NOMO-1 treated with DMSO at 0.1 percent for 48 hours (cell line): ENCODE results near the gene ANKLE2.
"Not testable (repeated sequence)": the region's sequence is repeated elsewhere in the genome, so short reads cannot be mapped to it uniquely, and the experiment has no call there.

ENCODE experiments used
- DNase-seq: peaks from one replicate; lab custom pipeline; 2025; ENCODE audit not compliant: unreplicated experiment; lab: John Stamatoyannopoulos, UW

Gene ANKLE2

DNA sequence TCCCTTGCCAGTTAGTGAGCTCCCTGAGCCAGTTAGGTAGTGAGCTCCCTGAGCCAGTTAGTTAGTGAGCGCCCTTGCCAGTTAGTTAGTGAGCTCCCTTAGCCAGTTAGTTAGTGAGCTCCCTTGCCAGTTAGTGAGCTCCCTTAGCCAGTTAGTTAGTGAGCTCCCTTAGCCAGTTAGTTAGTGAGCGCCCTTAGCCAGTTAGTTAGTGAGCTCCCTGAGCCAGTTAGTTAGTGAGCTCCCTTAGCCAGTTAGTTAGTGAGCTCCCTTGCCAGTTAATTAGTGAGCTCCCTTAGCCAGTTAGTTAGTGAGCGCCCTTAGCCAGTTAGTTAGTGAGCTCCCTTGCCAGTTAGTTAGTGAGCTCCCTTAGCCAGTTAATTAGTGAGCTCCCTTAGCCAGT is 69.6 kb downstream of the ANKLE2 start:
- DNase-seq, result not testable (repeated sequence)

DNA sequence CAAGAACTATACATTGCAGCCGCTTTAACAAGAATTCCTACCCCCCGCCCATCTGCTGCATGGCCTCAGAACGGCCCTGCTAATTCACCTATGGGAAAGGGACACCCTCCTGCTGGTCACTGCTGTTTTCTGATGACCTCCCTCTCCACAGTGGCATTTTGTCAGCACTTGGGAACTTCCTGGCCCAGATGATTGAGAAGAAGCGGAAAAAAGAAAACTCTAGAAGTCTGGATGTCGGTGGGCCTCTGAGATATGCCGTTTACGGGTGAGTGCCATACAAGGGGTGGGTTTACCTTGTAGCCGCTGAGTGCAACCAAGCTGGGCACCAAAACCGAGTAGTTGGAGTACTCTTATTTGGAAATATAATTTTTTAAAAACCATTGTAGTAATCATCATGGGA is 71.5 kb downstream of the ANKLE2 start:
- no peak for DNase-seq

DNA sequence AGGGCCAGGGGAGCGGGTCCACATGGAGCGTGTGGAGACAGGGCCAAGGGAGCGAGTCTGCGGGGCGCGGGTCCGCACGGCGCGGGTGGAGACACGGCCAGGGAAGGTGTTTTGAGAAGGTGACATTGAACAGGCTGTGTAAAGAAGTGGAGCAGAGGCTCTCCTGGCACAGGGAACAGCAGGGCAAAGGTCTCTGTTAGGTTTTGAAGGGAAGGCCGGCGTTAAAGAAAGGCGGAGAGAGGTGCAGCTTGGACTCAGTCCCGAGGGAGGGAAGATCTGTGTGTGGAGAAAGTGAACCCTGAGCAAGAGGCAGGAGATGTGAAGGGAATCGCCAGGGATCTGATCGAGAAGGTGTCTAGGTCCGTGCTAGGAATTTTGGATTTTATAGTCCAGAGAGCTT is 72.4 kb downstream of the ANKLE2 start:
- DNase-seq, result no peak

DNA sequence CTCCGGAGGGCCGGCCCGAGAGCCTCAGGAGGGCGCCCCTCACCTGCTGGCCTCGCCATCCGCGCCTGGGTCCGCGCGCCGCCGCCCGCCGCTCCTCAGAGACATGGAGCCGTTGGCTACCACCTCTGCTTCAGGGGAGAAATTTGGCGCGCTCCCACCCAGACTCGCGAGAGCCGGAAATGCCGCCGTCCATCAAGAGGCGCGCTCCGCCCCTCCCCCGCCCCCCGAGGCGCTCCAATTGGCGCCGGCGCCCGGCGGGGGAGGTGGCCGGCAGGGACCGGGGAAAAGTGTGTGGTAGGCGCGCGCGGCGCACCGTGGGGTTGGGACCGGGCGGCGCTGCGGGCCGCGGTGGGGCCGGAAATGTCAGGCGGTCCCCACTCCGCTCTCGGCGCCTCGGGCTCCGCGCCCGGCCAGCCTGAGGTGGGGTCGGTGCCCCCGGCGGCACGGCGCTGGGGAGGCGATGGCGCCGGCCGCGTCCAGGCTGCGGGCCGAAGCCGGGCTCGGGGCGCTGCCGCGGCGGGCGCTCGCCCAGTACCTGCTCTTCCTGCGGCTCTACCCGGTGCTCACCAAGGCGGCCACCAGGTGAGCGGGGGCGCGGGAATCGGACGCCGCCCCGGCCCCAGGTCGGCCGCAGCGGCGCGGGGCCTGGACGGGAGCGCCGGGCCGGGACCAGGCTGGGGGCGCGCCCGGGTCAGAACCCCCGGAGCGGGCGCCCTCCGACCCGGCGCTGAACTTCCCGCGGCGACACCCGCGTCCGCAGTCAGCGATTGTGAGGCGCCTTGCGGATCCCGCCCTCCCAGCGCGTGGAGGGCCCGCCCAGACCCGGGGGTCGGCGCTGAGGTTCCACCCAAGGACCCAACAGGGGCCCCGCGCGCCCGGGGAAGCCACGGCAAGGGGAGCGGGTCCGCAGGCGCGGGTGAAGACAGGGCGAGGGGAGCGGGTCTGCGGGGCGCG is 74.1 kb downstream of the ANKLE2 start, which contains the start of the genes POLE and PXMP2:
Gene POLE, minus strand, starts transcription at position 132 of the 954 bp plus-strand sequence. Its CDS starts 27 bp downstream, at position 105.
Gene PXMP2, plus strand, starts transcription at position 377 of the 954 bp plus-strand sequence. Its CDS starts 84 bp downstream, at position 461.
- peak; percentile 88 for DNase-seq

DNA sequence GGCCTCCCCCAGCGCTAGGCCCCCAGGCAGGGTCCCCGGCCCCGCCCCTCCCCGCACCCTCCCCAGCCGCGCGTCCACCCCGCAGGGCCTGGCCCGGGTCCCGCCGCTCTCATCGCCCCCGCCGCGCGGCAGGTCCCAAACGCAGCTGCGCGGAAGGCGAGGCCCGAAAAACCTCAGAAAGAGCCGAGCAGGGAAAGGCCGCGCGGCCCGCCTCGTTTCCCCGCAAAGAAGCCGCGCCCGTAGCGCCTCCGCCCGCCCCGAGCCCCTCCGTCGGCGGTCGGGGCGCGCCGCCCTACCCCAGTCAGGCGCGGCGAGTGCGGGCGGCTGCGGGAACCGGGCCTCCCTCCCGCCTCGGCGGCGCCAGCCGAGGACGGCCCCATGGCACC is 74.8 kb downstream of the ANKLE2 start:
- no peak for DNase-seq

DNA sequence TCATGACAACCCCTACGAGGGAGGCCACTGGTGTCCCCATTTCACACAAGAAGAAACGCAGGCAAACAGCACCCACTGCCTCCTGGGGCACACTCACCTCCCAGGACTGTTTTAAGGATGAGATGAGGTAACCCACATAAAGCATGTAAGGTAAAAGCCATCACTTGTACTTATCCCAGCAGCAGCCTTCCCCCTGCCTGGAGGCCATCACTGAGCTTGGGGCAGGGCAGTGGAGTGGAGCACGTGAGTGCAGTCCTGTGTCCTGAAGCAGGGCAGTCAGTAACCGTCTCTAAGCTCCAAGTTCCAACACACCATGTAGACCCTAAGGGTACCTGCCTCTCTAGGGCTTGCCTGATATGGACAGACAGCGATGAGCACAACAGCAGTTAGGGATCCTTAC is 76.2 kb downstream of the ANKLE2 start:
- no peak for DNase-seq

DNA sequence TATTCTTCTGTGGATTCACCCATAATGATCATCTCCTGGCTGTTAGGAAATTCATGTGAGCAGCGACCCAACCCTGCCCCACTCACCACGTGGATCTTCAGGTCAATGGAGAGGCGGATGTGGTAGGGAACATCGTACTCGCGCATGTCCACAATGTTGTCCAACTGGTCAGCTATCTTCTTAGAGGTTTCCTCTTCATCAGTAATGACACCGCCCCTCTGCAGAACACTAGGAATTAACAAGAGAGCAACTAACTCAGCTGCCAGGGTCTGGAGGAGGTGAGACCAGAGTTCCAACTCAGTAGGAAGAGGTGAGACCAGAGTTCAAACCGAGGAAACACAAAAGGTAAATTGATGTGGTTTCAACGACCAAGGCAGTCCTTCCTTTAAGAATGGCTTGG is 84.1 kb downstream of the ANKLE2 start:
- no peak for DNase-seq

DNA sequence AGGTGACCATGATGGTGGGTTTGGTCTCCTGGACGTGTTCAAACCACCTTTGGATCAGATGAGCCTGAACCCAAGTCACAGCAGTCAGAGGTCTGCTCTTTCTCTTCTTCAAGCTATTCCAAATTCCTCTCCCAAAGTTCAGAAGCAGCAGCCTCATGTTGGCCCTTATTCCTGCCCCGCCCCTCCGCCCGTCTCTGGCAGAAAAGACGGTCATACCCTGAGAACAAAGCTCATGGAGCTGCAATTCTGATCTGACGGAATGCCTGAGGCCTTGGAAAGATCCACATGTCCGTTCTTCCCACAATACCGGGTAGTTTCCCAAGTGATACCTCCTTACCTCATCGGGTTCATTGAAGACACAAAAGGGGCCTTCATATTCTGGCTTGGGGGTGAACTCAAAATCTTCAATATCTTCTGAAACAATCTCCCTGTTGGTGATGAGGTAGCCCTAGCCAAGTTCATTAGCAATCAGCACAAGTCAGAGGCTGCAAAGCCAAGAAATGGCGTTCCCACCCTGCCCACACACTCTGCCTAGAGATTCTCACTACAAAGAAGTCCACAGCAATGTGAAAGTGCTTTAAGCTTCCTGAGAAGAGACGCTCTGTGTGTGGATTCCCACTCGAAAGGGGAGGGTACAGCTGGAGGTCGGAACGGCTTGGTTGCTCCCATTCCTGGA is 85.7 kb downstream of the ANKLE2 start:
- DNase-seq, result no peak
